ENCODE measurements around the gene NELL1.

The NELL1 gene

DNA sequence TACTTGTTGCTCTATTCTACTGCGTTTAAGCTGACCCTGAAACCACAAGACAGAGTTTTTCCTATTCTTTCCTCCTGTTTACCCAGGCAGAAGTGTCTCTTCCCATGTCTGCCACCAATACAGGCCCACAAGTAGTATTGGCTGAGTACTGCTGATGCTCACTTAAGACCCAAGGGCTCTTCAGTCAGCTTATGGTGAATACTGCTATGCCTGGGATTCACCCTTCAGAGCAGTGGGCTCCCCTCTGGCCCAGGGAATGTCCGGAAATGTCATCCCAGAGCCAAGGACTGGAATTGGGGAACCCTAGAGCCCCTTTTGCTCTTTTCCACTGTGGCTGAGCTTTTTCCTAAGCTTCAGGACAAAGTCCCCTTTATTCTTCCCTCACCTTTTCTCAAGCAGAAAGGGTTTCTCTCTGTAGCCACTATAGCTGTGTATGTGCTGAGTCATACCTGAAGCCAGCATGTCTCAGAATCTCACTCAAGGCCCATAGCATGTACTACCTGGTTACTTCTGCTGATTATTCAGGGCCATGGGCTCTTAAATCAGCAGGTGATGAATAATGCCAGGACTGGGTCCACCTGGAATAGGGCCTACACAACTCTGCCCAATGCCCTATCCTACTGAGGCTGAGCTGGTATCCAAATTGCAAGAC is 777.7 kb downstream of the NELL1 start:
- ATAC-seq (ENCODE audit: low read depth) (no peak; the same call in 2 of the 3 replicates), DNase-seq (ENCODE audit: low spot score) (no peak)
- no peak overlapping the region for H3K27ac ChIP-seq (ENCODE audit: poor library complexity, severe bottlenecking)
- H3K36me3 ChIP-seq (ENCODE audit: low read depth) = no peaks in the 10 kb centered on the region
- H3K27me3 ChIP-seq (ENCODE audit: insufficient read depth, poor library complexity, severe bottlenecking) = no peaks in the 10 kb centered on the region
- H3K4me1 ChIP-seq (ENCODE audit: insufficient read depth, poor library complexity, severe bottlenecking) = no peaks in the 10 kb centered on the region
- H3K9me3 ChIP-seq (ENCODE audit: severe bottlenecking) = peaks cover 2% of the 10 kb centered on the region
- H3K4me3 ChIP-seq (ENCODE audit: severe bottlenecking) = no peak overlapping the region
- TF ChIP-seq, protein P1, sequence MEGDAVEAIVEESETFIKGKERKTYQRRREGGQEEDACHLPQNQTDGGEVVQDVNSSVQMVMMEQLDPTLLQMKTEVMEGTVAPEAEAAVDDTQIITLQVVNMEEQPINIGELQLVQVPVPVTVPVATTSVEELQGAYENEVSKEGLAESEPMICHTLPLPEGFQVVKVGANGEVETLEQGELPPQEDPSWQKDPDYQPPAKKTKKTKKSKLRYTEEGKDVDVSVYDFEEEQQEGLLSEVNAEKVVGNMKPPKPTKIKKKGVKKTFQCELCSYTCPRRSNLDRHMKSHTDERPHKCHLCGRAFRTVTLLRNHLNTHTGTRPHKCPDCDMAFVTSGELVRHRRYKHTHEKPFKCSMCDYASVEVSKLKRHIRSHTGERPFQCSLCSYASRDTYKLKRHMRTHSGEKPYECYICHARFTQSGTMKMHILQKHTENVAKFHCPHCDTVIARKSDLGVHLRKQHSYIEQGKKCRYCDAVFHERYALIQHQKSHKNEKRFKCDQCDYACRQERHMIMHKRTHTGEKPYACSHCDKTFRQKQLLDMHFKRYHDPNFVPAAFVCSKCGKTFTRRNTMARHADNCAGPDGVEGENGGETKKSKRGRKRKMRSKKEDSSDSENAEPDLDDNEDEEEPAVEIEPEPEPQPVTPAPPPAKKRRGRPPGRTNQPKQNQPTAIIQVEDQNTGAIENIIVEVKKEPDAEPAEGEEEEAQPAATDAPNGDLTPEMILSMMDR (IDR thresholded peaks at IDR 0.05; ENCODE audit: poor library complexity, severe bottlenecking) = no peak

DNA sequence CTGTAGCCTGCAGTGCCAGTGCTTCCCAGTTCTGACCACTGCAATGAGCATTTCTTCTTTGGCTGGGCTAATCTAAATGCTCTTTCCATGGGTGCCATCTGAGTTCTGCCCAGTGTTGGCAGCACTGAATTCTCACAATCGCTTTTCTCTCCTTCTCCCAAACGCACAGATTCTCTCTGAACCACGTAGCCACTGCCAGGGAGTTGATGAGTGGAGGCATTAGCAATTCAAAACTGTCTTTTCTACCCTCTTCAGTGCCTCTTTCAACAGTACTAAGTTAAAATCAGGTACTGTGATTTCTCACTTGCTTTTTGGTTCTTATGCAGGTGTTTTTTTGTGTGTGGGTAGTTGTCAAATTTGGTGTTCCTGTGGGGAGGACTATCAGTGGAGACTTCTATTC is 778.5 kb downstream of the NELL1 start:
- ATAC-seq (ENCODE audit: low read depth) (no peak), DNase-seq (ENCODE audit: low spot score) (no peak)
- no peaks in the 10 kb centered on the region for H3K27me3 ChIP-seq (ENCODE audit: insufficient read depth, poor library complexity, severe bottlenecking)

DNA sequence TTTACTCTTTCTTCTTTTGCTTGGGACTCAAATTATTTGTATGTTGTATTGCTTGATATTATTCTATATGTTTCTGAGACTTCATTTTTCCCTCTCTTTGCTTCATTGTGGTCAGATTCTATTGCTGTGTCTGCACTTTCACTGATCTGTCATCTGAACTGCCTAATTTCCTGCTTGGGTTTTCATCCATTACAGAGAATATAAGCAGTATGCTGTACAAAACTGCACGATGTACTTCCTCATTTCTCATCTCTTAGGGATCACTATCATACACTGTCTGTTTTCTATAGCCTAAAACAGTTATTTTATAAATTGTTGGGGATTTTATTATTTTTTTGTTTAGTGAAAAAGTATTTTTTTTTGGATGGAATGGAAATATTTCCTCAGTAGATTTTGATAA is 786.8 kb downstream of the NELL1 start:
- Histone ChIP-seq H3K4me3 (ENCODE audit: severe bottlenecking) (no peak overlapping the region), H3K36me3 (ENCODE audit: low read depth) (no peaks in the 10 kb centered on the region), H3K27ac (ENCODE audit: poor library complexity, severe bottlenecking) (no peak overlapping the region), H3K27me3 (ENCODE audit: insufficient read depth, poor library complexity, severe bottlenecking) (no peaks in the 10 kb centered on the region), H3K9me3 (ENCODE audit: severe bottlenecking) (no peaks in the 10 kb centered on the region), H3K4me1 (ENCODE audit: insufficient read depth, poor library complexity, severe bottlenecking) (no peaks in the 10 kb centered on the region)
- TF ChIP-seq, protein P1 (IDR thresholded peaks at IDR 0.05; ENCODE audit: poor library complexity, severe bottlenecking) = no peak
- ATAC-seq (ENCODE audit: low read depth) (no peak), DNase-seq (ENCODE audit: low spot score) (no peak)

More for the DNA sequence above, 778.5 kb downstream of the NELL1 start:
- TF ChIP-seq, protein P1 (IDR thresholded peaks at IDR 0.05; ENCODE audit: poor library complexity, severe bottlenecking) = no peak
- Histone ChIP-seq H3K36me3 (ENCODE audit: low read depth) (no peaks in the 10 kb centered on the region), H3K9me3 (ENCODE audit: severe bottlenecking) (peaks cover 2% of the 10 kb centered on the region), H3K4me3 (ENCODE audit: severe bottlenecking) (no peak overlapping the region), H3K27ac (ENCODE audit: poor library complexity, severe bottlenecking) (no peak overlapping the region), H3K4me1 (ENCODE audit: insufficient read depth, poor library complexity, severe bottlenecking) (no peaks in the 10 kb centered on the region)

DNA sequence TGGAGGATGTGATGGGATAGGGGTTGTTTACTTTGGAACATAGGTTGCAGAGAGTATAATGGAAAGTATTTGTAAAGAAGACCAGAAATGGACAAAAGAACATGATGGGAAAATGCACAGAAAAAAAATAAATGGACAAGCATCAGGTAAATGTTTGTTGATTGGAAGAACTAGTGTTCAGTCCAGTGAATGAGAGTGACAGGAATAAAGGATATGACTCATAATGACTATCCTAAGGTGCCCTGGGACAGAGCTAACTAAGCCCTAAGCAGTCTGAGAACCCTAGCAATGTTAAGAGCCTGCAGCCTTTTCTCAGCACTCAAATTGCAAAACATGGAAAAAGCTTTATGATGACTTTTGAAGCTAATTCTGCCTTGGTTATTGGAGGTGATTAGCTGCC is 790.7 kb downstream of the NELL1 start:
- Histone ChIP-seq H3K4me3 (ENCODE audit: severe bottlenecking) (no peak overlapping the region), H3K36me3 (ENCODE audit: low read depth) (no peaks in the 10 kb centered on the region), H3K27ac (ENCODE audit: poor library complexity, severe bottlenecking) (no peak overlapping the region), H3K27me3 (ENCODE audit: insufficient read depth, poor library complexity, severe bottlenecking) (no peaks in the 10 kb centered on the region), H3K9me3 (ENCODE audit: severe bottlenecking) (no peaks in the 10 kb centered on the region), H3K4me1 (ENCODE audit: insufficient read depth, poor library complexity, severe bottlenecking) (no peaks in the 10 kb centered on the region)
- peak; percentile 85 for ATAC-seq (ENCODE audit: low read depth)
- TF ChIP-seq, protein P1 (IDR thresholded peaks at IDR 0.05; ENCODE audit: poor library complexity, severe bottlenecking) = no peak
- no peak for DNase-seq (ENCODE audit: low spot score)

DNA sequence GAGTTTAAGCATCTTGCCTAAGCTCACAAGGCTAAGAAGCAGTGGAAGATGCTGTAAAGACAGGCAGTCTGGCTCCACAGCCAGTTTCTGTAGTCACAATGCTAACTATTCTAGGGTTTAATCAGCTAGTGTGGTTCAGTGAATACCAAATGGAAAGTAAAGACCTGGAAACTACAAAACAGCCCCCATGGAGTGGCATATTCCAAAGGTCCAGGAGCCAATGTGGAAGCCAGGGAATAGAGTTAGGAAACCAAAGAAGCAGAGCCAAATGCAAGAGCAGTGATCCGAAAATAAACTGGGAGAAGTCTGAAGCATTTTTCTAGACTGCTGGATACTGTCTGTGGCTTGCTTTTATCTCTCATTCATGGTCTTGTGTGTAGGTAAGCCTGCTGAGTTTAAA is 792.3 kb downstream of the NELL1 start:
- H3K36me3 ChIP-seq (ENCODE audit: low read depth) = no peaks in the 10 kb centered on the region
- no peak overlapping the region for H3K27ac ChIP-seq (ENCODE audit: poor library complexity, severe bottlenecking)
- H3K4me1 ChIP-seq (ENCODE audit: insufficient read depth, poor library complexity, severe bottlenecking) = no peaks in the 10 kb centered on the region
- H3K9me3 ChIP-seq (ENCODE audit: severe bottlenecking) = no peaks in the 10 kb centered on the region
- H3K4me3 ChIP-seq (ENCODE audit: severe bottlenecking) = no peak overlapping the region
- TF ChIP-seq, protein P1 (IDR thresholded peaks at IDR 0.05; ENCODE audit: poor library complexity, severe bottlenecking) = no peak
- ATAC-seq (ENCODE audit: low read depth) (no peak), DNase-seq (ENCODE audit: low spot score) (no peak)
- H3K27me3 ChIP-seq (ENCODE audit: insufficient read depth, poor library complexity, severe bottlenecking) = no peaks in the 10 kb centered on the region

Data from RWPE2 (cell line).